ENCODE data around the gene LIN7A.
"Not testable (repeated sequence)": the region's sequence is repeated elsewhere in the genome, so short reads cannot be mapped to it uniquely, and the experiment has no call there.

LIN7A gene

GRCh38 chr12:80917651-80918050 is 20.1 kb downstream of the LIN7A start:
- no peak for DNase-seq

- DNase-seq = no peak
These were observed 24.6 kb downstream of the LIN7A start for GRCh38 chr12:80912901-80913770.

- no peak for DNase-seq
These were observed 28.4 kb downstream of the LIN7A start for GRCh38 chr12:80909370-80909769.

DNA sequence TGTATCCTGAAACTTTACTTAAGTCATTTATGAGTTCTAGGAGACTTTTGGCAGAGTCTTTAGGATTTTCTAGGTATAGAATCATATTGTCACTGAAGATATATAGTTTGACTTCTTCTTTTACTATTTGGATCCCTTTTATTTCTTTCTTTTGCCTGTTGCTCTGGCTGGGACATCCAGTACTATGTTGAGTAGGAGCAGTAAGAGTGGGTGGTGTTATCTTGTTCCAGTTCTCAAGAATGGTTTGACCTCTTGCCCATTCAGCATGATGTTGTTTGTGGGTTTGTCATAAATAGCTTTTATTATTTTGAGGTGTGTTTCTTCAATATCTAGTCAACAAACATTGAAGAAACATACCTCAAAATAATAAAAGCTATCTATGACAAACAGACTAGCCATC is 35.0 kb downstream of the LIN7A start:
- DNase-seq = no peak

DNA sequence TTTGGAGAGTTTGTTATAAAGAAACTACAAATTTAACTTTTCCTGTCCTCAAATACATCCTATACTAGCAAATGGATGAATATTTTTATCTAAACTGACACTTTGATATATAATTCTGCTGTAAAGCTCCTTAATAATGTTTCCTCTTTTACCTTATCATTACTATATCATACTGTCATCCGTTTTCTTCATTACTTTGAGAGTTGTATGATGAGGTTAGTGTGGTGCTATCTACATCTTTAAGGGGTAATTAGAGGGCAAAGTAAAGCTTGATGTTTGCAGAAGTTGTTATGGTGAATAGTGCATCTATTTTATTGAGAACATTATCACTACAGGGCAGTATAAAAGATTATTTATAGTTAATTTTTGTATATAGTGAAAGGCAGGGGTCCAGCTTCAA is 36.1 kb downstream of the LIN7A start:
- no peak for DNase-seq

GRCh38 chr12:80895240-80895639 is 42.5 kb downstream of the LIN7A start:
- no peak for DNase-seq

DNA sequence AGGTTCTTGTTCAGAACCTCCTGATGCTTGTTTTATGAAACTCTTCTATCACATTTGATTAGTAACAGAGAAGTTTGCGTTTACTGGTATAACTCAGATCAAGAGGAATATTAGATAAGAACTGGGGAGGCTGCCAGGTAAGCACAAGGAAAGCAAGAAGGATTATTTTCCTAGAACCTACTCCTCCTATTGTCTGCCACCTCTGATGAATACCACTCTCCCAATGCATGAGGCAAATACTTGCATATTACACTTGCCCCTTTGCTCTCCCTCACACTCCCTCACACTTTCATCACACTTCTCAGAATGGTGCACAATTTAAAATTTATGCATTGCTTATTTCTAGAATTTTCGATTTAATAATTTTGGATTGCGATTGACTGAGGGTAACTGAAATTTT is 43.6 kb downstream of the LIN7A start:
- DNase-seq = no peak

GRCh38 chr12:80892597-80893445 is 44.9 kb downstream of the LIN7A start:
- DNase-seq = peak; percentile 77

DNA sequence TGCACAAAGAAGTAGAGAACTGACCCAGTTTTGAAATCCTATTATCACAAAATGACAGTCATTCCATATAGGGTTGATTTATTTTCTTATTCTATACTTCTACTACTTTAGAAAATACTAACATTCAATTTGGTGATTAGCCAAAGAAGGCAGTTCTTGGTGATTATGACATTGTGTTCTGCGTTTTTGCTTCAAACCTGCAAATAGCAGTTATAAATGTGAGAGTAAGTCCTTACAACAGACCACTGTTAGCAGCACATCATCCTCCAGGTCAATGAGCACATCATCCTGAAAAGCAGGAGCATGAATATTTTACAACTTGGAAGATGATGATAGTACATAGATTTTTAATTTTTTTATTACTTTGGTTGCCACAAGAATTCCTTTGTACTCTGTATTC is 53.1 kb downstream of the LIN7A start:
- DNase-seq = no peak

- DNase-seq = no peak
These were observed 56.6 kb downstream of the LIN7A start for GRCh38 chr12:80881106-80881505.

DNA sequence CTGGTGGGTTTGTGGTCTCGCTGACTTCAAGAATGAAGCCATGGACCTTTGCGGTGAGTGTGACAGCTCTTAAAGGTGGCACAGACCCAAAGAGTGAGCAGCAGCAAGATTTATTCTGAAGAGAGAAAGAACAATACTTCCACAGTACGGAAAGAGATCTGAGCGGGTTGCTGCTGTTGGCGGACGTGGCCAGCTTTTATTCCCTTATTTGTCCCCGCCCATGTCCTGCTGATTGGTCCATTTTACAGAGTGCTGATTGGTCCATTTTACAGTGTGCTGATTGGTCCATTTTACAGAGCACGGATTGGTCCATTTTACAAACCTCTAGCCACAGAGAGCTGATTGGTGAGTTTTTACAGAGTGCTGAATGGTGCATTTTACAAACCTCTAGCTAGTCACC is 59.3 kb downstream of the LIN7A start:
- DNase-seq = not testable (repeated sequence)

DNA sequence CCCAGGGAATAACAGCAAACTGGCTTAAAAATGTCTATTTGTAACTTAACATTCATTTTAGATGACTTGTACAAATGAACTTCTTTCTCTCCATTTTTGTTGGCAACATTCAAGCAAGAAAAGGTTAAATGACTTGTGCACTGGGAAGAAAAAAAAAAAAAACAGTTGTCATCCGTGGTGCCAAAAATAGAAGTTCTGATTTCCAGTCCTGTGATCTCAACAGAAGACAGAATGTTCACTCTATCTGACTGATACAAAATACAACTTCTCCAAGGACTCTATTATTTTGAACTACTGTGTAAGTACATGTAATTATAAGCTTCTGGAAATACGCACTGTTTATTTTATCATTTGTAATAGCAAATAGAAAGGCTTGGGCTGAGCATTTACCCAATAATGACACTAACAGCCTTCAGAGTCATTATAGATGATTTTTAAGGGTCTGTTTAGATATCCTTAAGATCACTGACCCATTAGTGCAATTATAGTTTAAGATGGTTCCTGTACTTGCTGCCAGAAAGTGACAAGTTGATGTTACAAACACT is 59.9 kb downstream of the LIN7A start:
- DNase-seq = peak; percentile 67

- DNase-seq = no peak
These were observed 65.7 kb downstream of the LIN7A start for GRCh38 chr12:80872053-80872452.

GRCh38 chr12:80869264-80869663 is 68.5 kb downstream of the LIN7A start:
- DNase-seq = no peak

- no peak for DNase-seq
These were observed 69.2 kb downstream of the LIN7A start for GRCh38 chr12:80868576-80868975.

- no peak for DNase-seq
These were observed 69.8 kb downstream of the LIN7A start for GRCh38 chr12:80867941-80868340.

DNA sequence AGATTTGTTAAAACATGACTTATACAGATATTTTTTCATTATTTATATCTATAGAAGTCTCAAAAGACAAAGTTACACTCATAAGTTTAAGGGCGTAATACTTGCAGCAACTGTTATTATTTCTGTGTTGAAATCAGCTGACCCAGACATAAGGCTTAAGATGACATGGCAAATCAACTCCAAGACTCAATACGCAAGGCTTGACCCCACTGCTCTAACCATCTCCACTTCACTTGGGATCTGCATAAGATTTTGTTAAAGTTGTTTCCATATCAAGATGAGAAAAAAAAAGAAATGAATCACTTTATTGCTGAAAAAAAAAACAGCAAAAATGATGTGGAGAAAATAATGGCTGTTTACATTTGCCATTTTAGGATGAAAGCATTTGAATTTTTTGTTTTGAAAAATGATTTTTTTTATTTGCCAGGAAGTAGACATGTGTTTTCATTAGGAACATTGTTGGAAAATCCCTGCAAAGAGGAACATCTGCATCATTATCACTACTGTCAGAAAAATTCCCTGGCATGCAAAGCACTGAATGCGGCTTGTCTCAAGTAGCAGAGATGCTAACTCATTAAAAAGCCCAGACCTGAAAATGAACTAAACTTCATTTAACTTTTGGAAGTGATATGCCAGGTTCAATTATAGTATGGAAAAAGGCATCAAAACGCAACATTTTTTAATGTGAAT is 73.5 kb downstream of the LIN7A start:
- DNase-seq = no peak

GRCh38 chr12:80862531-80862930 is 75.2 kb downstream of the LIN7A start:
- peak; percentile 68 for DNase-seq

DNA sequence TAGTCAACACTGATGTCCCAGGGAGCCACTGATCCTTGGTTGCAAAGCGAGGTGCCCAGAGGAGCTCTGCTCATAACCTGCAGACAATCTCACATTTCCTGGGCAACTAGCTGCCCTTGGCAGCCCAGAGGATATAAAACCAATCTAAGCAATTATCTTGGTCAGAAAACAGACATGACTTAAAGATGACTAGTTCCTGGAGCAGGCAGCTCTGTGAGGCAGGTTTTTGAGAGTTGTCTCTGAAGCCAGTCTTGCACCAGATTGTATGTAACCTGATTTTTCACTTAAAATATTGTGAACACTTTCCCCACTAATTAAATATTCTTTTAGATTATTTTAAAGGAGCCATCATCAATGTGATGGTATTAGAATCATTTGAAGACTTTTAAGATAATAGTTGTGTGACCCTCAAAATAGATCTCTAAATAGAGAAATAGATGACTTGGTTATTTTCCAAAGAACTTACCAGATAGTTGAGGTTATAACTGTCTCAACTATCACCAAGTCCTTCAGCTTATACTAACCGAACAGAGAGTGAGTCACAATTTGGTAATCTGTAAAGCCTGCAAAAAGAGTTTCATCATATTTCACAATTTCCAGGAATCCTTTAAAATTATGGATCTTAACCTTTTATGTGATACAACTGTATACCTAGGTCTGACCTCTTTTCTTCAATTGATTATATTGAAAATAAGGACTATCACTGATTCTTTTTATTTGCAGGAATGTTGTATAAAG is 75.9 kb downstream of the LIN7A start:
- DNase-seq = peak; percentile 84

- no peak for DNase-seq
These were observed 76.8 kb downstream of the LIN7A start for GRCh38 chr12:80860928-80861327.

DNA sequence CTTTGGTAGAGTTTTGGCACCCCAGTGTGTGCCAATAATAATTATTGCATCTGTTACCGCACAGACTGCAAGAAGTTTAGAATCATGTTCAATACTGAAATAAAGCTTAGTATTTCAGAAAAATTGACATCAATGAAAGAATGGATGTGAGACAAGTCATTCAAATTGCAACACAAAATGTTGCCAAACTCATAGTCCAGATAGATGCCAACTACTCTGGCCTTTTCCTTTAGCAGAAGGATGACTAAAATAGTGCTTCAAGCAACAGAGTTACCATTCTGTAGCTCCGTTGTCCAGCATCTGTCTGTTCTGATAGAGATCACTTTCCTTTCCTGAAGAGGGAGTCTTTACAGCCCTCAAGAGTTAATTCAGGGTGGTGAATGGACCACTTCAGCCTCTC is 77.5 kb downstream of the LIN7A start:
- no peak for DNase-seq

DNA sequence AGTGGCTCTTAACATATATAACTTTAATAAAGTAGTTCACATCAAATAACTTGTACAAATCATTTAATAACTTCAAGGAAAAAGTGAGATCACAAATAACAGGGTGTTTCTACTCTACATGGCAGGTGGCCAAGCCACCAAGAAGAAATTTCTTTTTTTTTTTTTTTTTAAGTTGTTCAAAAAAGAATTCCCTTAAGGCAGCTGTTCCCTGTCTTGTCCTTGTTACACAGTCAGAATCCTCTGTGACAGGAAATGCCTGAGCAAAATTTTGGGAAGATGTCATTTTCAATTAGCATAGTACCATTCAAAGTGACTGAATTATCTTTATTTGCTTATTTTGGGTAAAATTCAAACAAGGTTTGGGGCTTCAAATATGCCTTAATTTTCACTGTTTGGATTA is 79.4 kb downstream of the LIN7A start:
- peak; percentile 45 for DNase-seq
